Lower leg skin (tissue), 3 donors: ENCODE data around the gene MINAR2.

Experiments
- POLR2A ChIP-seq, 2 donors: fragments of 450-650 bp; IDR thresholded peaks; one replicate each; pipeline ENCODE4 v1.6.1; 2016 to 2017; ENCODE audit warnings: antibody characterized with exemption in 2 of 2, mild to moderate bottlenecking in 1 of 2, moderate library complexity in 1 of 2
- TF ChIP-seq, protein P1 (sequence below), 3 donors: fragments of 450-650 bp; IDR thresholded peaks; one replicate each; pipeline ENCODE4 v1.5.1; 2016; ENCODE audit warnings: antibody characterized with exemption in 3 of 3, mild to moderate bottlenecking in 3 of 3, moderate library complexity in 2 of 3

DNA sequence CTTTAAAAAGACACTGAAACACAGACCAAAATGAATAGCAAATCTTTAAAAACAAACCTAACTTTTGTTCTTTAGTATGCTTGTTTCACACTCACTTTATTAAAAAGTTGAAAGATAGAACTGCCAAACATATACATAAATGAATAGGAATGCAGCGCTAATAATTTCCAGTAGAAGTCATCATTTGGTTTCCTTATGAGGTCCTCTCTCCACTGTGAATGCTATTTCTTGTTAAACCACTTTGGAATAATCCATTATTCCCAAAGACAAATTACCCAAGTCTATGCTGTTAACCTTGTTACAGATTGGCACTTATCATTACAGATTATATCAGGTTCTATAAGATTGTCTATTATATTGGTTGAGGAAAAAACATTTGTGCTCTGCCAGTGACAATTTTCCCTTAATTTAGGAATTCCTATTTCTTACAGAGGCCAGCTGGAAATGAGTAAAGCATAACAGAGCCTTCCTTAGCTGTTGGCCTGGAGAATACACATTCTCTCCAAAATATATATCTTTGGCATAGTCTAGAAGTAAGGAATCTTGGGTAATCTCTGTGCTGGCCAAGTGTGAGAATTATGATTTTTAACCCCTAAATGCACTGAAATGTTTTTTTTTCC is 29.3 kb upstream of the MINAR2 start:
- TF ChIP-seq, protein P1, sequence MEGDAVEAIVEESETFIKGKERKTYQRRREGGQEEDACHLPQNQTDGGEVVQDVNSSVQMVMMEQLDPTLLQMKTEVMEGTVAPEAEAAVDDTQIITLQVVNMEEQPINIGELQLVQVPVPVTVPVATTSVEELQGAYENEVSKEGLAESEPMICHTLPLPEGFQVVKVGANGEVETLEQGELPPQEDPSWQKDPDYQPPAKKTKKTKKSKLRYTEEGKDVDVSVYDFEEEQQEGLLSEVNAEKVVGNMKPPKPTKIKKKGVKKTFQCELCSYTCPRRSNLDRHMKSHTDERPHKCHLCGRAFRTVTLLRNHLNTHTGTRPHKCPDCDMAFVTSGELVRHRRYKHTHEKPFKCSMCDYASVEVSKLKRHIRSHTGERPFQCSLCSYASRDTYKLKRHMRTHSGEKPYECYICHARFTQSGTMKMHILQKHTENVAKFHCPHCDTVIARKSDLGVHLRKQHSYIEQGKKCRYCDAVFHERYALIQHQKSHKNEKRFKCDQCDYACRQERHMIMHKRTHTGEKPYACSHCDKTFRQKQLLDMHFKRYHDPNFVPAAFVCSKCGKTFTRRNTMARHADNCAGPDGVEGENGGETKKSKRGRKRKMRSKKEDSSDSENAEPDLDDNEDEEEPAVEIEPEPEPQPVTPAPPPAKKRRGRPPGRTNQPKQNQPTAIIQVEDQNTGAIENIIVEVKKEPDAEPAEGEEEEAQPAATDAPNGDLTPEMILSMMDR (IDR thresholded peaks at IDR 0.05) = no peak
- TF ChIP-seq POLR2A (IDR thresholded peaks at IDR 0.05) = no peak
